Ascending aorta (tissue), 2 donors: ENCODE measurements around the gene FAM219B. TPM values are rescaled to one million over a fixed set of nuclear protein-coding genes. Genes with fewer than 3 reads are reported as not detected.

Source experiments
- DNase-seq, 2 donors: peaks; one replicate each; pipeline ENCODE4 v3.0.0-alpha.2; 2019; ENCODE audit warnings: low spot score in 2 of 2
- H3K27ac ChIP-seq, 2 donors: fragments of 200-600 bp; sonication (generic); one replicate each; pipeline ENCODE4 v1.5.1; 2016 to 2017; ENCODE audit warnings: mild to moderate bottlenecking in 1 of 2
- H3K27me3 ChIP-seq: fragments of 200-600 bp; sonication (generic); one replicate; pipeline ENCODE4 v1.5.1; 2017
- H3K36me3 ChIP-seq, 2 donors: fragments of 200-600 bp; sonication (generic); one replicate each; pipeline ENCODE4 v1.5.1; 2016
- H3K4me1 ChIP-seq, 2 donors: fragments of 200-600 bp; sonication (generic); one replicate each; pipeline ENCODE4 v1.5.1; 2016 to 2017; ENCODE audit warnings: mild to moderate bottlenecking in 1 of 2
- H3K4me3 ChIP-seq, 2 donors: fragments of 200-600 bp; sonication (generic); one replicate each; pipeline ENCODE4 v1.5.1; 2016 to 2017; ENCODE audit warnings: mild to moderate bottlenecking in 1 of 2
- H3K9me3 ChIP-seq, 2 donors: fragments of 200-600 bp; sonication (generic); one replicate each; pipeline ENCODE4 v1.5.1; 2016
- CTCF ChIP-seq, 3 experiments: fragments of 200-600 bp in 2 of 3; fragments of 450-650 bp in 1 of 3; sonication (generic) in 2 of 3; IDR thresholded peaks; one replicate each; pipeline ENCODE4 v1.5.1; 2016 to 2019; ENCODE audit warnings: antibody characterized with exemption in 3 of 3, mild to moderate bottlenecking in 1 of 3, moderate library complexity in 1 of 3
- intact Hi-C: fragments of 100-400 bp; cut with DNase I; formaldehyde crosslinking; loops from one replicate; pipeline ENCODE4 v1.15.1; 2023
- total RNA-seq: library from RNA; depleted of rRNA; stranded (reverse); fragments of >200 nt; gene quantifications from one replicate; pipeline ENCODE4 v1.1.0, GENCODE V29; 2016

The FAM219B gene
- total RNA-seq, 1 donor from 2014 or later = 17.5 TPM

GRCh38 chr15:74858369-74858740, 48.3 kb downstream of the FAM219B start:
- no peak for TF ChIP-seq CTCF (IDR thresholded peaks at IDR 0.05)
- Histone ChIP-seq H3K4me1 (peaks cover 0 to 5% of the 10 kb centered on the region in 2 donors), H3K27ac (no peak overlapping the region), H3K4me3 (no peak overlapping the region), H3K36me3 (peaks cover 9 to 11% of the 10 kb centered on the region in 2 donors), H3K27me3 (no peaks in the 10 kb centered on the region), H3K9me3 (no peaks in the 10 kb centered on the region)
- no peak for DNase-seq
- intact Hi-C loops = no loop called here

GRCh38 chr15:74857671-74858368, 48.8 kb downstream of the FAM219B start:
- Histone ChIP-seq H3K27me3 (no peaks in the 10 kb centered on the region), H3K4me3 (no peak overlapping the region), H3K27ac (no peak overlapping the region), H3K9me3 (no peaks in the 10 kb centered on the region), H3K36me3 (peaks cover 14 to 16% of the 10 kb centered on the region in 2 donors), H3K4me1 (peaks cover 0 to 5% of the 10 kb centered on the region in 2 donors)
- DNase-seq = no peak
- intact Hi-C loops = no loop called here
- no peak for TF ChIP-seq CTCF (IDR thresholded peaks at IDR 0.05)

- intact Hi-C loops = no loop called here
- no peak for TF ChIP-seq CTCF (IDR thresholded peaks at IDR 0.05)
These were observed 49.5 kb downstream of the FAM219B start for GRCh38 chr15:74857082-74857655.

GRCh38 chr15:74856537-74856936, 50.1 kb downstream of the FAM219B start:
- Histone ChIP-seq H3K27ac (no peak overlapping the region), H3K36me3 (peaks cover 27 to 29% of the 10 kb centered on the region in 2 donors), H3K9me3 (no peaks in the 10 kb centered on the region), H3K27me3 (no peaks in the 10 kb centered on the region), H3K4me3 (no peak overlapping the region), H3K4me1 (peaks cover 0 to 5% of the 10 kb centered on the region in 2 donors)
- TF ChIP-seq CTCF (IDR thresholded peaks at IDR 0.05) = no peak
- no peak for DNase-seq
- intact Hi-C loops = no loop called here

More at GRCh38 chr15:74857082-74857655, 49.5 kb downstream of the FAM219B start:
- Histone ChIP-seq H3K27me3 (no peaks in the 10 kb centered on the region), H3K4me1 (peaks cover 0 to 5% of the 10 kb centered on the region in 2 donors), H3K9me3 (no peaks in the 10 kb centered on the region), H3K27ac (no peak overlapping the region), H3K4me3 (no peak overlapping the region), H3K36me3 (peaks cover 21 to 23% of the 10 kb centered on the region in 2 donors)
- DNase-seq = no peak

GRCh38 chr15:74855857-74856256, 50.8 kb downstream of the FAM219B start:
- no peaks in the 10 kb centered on the region for H3K27me3 ChIP-seq
- TF ChIP-seq CTCF (IDR thresholded peaks at IDR 0.05) = no peak
- intact Hi-C loops = no loop called here
- H3K4me3 ChIP-seq = no peak overlapping the region
- peaks cover 34 to 36% of the 10 kb centered on the region in 2 donors for H3K36me3 ChIP-seq
- peaks cover 0 to 5% of the 10 kb centered on the region in 2 donors for H3K4me1 ChIP-seq
- no peak for DNase-seq
- H3K27ac ChIP-seq = no peak overlapping the region
- no peaks in the 10 kb centered on the region for H3K9me3 ChIP-seq
